ENCODE results near the gene TSPAN18. TPM values are rescaled to one million over a fixed set of nuclear protein-coding genes. Genes with fewer than 3 reads are reported as not detected.

Gene TSPAN18
- total and polyA plus RNA-seq, 2 experiments from 2014 or later, result 9.5 to 21.5 TPM

DNA sequence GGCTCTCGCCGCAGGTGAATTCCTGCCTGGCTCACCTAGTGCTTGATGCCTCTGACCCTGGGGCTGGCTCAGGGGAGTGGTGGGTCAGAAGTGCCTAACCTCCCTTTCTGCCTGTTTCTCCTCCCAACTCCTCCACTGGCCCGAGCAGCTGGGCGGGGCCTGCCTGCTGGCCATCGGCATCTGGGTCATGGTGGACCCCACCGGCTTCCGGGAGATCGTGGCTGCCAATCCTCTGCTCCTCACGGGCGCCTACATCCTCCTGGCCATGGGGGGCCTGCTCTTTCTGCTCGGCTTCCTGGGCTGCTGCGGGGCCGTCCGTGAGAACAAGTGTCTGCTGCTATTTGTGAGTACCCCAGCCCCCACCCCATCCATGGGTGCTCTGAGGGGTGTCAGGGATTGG is 182.8 kb downstream of the TSPAN18 start:
- Histone ChIP-seq H3K4me3 (no peak overlapping the region), H3K4me1 (ENCODE audit: insufficient read depth) (no peaks in the 10 kb centered on the region), H3K9me2 (replicated peaks; ENCODE audit: insufficient read depth) (no peaks in the 10 kb centered on the region), H3K27me3 (no peaks in the 10 kb centered on the region), H3K4me2 (no peak overlapping the region), H3K27ac (no peak overlapping the region), H2AFZ (no peak overlapping the region), H3K9me3 (ENCODE audit: low read depth) (no peaks in the 10 kb centered on the region), H4K20me1 (ENCODE audit: insufficient read depth, poor library complexity, severe bottlenecking) (no peaks in the 10 kb centered on the region), H3K79me2 (no peaks in the 10 kb centered on the region), H3K36me3 (replicated peaks; ENCODE audit: insufficient read depth, low read depth) (no peaks in the 10 kb centered on the region)
- no peak for TF ChIP-seq EZH2 (IDR thresholded peaks at IDR 0.05; ENCODE audit: borderline replicate concordance)
- no peak for TF ChIP-seq EZH2phosphoT487 (IDR thresholded peaks at IDR 0.05; ENCODE audit: low read depth, severe bottlenecking, unreplicated experiment)
- TF ChIP-seq, protein P1, sequence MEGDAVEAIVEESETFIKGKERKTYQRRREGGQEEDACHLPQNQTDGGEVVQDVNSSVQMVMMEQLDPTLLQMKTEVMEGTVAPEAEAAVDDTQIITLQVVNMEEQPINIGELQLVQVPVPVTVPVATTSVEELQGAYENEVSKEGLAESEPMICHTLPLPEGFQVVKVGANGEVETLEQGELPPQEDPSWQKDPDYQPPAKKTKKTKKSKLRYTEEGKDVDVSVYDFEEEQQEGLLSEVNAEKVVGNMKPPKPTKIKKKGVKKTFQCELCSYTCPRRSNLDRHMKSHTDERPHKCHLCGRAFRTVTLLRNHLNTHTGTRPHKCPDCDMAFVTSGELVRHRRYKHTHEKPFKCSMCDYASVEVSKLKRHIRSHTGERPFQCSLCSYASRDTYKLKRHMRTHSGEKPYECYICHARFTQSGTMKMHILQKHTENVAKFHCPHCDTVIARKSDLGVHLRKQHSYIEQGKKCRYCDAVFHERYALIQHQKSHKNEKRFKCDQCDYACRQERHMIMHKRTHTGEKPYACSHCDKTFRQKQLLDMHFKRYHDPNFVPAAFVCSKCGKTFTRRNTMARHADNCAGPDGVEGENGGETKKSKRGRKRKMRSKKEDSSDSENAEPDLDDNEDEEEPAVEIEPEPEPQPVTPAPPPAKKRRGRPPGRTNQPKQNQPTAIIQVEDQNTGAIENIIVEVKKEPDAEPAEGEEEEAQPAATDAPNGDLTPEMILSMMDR (IDR thresholded peaks at IDR 0.05; ENCODE audit: poor library complexity), result no peak
- 93% methylated on average over 14 of the region's 14 CpGs for WGBS (ENCODE audit: low lambda C conversion rate, missing lambda C conversion rate)
- no peak for DNase-seq (ENCODE audit: low spot score)

DNA sequence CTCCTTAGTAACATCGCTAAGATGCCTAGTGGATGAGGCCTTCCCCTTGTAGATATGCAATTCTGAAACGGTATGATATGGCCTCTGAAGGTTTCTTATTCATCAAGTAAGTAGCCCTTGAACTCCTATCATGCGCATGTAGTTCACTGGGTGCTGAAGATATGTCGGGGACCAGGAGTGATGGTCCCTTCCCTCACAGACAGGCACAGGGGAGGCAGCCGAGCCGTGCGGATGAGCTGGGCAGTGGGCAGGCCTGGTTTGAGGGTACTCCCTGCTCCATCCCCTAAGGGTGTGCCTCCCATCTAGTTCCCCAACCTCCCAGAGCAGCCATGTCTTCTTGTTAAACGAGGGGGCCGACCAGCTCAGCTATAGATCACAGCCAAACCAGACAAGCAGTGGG is 183.8 kb downstream of the TSPAN18 start:
- WGBS (ENCODE audit: low lambda C conversion rate, missing lambda C conversion rate), result 87% methylated on average over 9 of the region's 9 CpGs
- no peak overlapping the region for H3K4me3 ChIP-seq
- no peak overlapping the region for H2AFZ ChIP-seq
- no peaks in the 10 kb centered on the region for H3K4me1 ChIP-seq (ENCODE audit: insufficient read depth)
- H3K79me2 ChIP-seq, result no peaks in the 10 kb centered on the region
- no peaks in the 10 kb centered on the region for H3K27me3 ChIP-seq
- no peak for DNase-seq (ENCODE audit: low spot score)
- H3K9me2 ChIP-seq (replicated peaks; ENCODE audit: insufficient read depth), result no peaks in the 10 kb centered on the region
- no peaks in the 10 kb centered on the region for H3K36me3 ChIP-seq (replicated peaks; ENCODE audit: insufficient read depth, low read depth)
- H3K9me3 ChIP-seq (ENCODE audit: low read depth), result no peaks in the 10 kb centered on the region
- H3K4me2 ChIP-seq, result no peak overlapping the region
- H3K27ac ChIP-seq, result no peak overlapping the region
- H4K20me1 ChIP-seq (ENCODE audit: insufficient read depth, poor library complexity, severe bottlenecking), result no peaks in the 10 kb centered on the region
- TF ChIP-seq EZH2 (IDR thresholded peaks at IDR 0.05; ENCODE audit: borderline replicate concordance), result no peak
- TF ChIP-seq, protein P1 (IDR thresholded peaks at IDR 0.05; ENCODE audit: poor library complexity), result no peak
- TF ChIP-seq EZH2phosphoT487 (IDR thresholded peaks at IDR 0.05; ENCODE audit: low read depth, severe bottlenecking, unreplicated experiment), result no peak

DNA sequence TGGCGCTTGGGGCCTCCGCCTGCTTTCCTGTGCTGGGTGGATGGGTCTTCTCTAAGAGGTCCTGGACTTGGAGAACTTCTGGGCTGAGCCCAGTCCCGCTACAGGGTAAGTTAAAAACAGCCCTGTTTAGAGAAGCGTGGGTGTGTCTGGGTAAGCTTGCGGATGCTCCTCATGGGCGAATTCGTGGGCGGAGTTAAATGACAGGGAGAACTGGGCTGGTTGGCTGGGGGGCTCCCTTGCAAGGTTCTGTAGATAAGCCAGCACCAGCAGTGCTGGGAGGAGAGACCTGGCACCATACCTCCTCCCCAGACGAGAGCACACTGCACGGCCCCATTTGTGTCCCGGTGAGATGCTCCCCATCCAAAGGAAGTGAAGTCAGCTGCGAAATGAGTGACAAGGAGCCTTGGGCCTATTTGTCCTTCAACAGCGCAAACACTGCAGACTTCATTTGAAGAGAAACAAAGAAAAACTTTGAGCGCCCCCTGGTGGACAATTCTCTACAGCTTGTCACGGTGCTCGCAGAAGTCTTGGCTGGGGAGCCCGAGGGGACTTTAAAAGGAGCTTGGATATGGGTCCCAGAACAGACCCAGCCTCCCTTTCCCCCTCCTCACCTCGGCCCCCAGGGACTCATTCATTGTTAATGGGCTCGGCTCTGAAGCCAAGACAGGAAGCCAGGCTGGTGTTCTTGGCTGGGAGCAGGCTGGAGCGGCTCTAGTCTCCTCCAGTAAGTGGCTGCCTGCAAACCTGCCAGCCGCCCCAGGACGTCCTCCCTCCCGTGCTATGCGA is 184.5 kb downstream of the TSPAN18 start:
- Histone ChIP-seq H3K36me3 (replicated peaks; ENCODE audit: insufficient read depth, low read depth) (no peaks in the 10 kb centered on the region), H3K4me3 (no peak overlapping the region), H3K9me3 (ENCODE audit: low read depth) (no peaks in the 10 kb centered on the region), H3K9me2 (replicated peaks; ENCODE audit: insufficient read depth) (no peaks in the 10 kb centered on the region), H3K4me2 (peak overlapping the region; percentile 48), H2AFZ (no peak overlapping the region), H3K4me1 (ENCODE audit: insufficient read depth) (no peaks in the 10 kb centered on the region), H3K27me3 (no peaks in the 10 kb centered on the region), H4K20me1 (ENCODE audit: insufficient read depth, poor library complexity, severe bottlenecking) (no peaks in the 10 kb centered on the region), H3K79me2 (no peaks in the 10 kb centered on the region), H3K27ac (no peak overlapping the region)
- 27% methylated on average over 24 of the region's 24 CpGs for WGBS (ENCODE audit: low lambda C conversion rate, missing lambda C conversion rate)
- TF ChIP-seq, protein P1 (IDR thresholded peaks at IDR 0.05; ENCODE audit: poor library complexity), result peak; percentile 96
- TF ChIP-seq EZH2 (IDR thresholded peaks at IDR 0.05; ENCODE audit: borderline replicate concordance) (no peak), EZH2phosphoT487 (IDR thresholded peaks at IDR 0.05; ENCODE audit: low read depth, severe bottlenecking, unreplicated experiment) (no peak)
- peak; percentile 96 for DNase-seq (ENCODE audit: low spot score)
